BE2C (cell line): Measurements from ENCODE around the gene EXOC3L1.

Source experiments
- DNase-seq: peaks from one replicate; pipeline ENCODE4 v3.0.0-alpha.2; 2020
- H3K27me3 ChIP-seq: fragments of 250-450 bp; sonication (Bioruptor Pico); 2 replicates; pipeline ENCODE4 v1.5.1; 2020; ENCODE audit warnings: mild to moderate bottlenecking
- H3K36me3 ChIP-seq: fragments of 250-450 bp; sonication (Bioruptor Pico); 2 replicates; pipeline ENCODE4 v1.5.1; 2020; ENCODE audit warnings: mild to moderate bottlenecking
- H3K4me1 ChIP-seq: fragments of 250-450 bp; sonication (Bioruptor Pico); 2 replicates; pipeline ENCODE4 v1.5.1; 2020
- H3K4me3 ChIP-seq: 2 replicates; pipeline ENCODE4 v1.5.1; 2011; ENCODE audit warnings: low read depth, low read length
- H3K9me3 ChIP-seq: fragments of 250-450 bp; sonication (Bioruptor Pico); 2 replicates; pipeline ENCODE4 v1.5.1; 2020
- CTCF ChIP-seq: IDR thresholded peaks from 2 replicates; pipeline ENCODE4 v1.5.1; 2012; ENCODE audit warnings: mild to moderate bottlenecking, low read depth, low read length

EXOC3L1 gene

DNA sequence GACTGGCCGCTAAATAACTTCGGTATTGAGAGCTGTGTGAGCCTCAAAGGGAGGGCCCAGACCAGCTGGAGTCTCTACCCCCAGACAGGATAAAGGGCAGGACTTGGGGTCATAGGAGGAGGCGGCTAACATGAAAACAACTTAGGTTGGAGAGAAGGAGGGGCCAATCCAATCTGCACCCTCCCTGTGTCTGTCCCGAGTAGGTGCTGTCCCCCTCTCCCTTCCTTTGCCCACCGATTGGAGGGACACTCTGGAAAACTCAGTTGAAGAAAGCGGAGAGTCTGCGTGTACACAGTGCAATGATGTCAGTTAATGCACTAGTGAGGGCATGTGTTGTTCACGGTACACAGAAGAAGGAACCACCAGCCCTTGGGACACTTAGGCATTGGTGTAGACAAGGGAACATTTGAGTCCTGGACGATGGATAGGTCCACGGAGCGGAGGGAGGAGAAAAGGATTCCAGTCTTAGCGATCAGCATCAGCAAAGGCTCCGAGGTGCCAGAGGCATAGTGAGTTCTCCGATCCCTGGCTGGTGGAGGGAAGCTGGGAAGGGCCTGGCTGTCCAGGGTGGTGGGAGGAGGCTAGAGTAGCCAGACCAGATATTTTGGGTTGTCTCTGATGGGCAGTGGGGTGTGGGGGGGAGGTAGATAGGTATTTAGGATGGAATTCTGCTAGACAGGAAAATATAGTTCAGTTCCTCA is 18.8 kb downstream of the EXOC3L1 start:
- no peaks in the 10 kb centered on the region for H3K36me3 ChIP-seq
- H3K9me3 ChIP-seq = no peaks in the 10 kb centered on the region
- TF ChIP-seq CTCF = no peak
- H3K27me3 ChIP-seq = no peaks in the 10 kb centered on the region
- H3K4me3 ChIP-seq = peak overlapping the region; percentile 58
- no peak for DNase-seq
- peaks cover 18% of the 10 kb centered on the region for H3K4me1 ChIP-seq

DNA sequence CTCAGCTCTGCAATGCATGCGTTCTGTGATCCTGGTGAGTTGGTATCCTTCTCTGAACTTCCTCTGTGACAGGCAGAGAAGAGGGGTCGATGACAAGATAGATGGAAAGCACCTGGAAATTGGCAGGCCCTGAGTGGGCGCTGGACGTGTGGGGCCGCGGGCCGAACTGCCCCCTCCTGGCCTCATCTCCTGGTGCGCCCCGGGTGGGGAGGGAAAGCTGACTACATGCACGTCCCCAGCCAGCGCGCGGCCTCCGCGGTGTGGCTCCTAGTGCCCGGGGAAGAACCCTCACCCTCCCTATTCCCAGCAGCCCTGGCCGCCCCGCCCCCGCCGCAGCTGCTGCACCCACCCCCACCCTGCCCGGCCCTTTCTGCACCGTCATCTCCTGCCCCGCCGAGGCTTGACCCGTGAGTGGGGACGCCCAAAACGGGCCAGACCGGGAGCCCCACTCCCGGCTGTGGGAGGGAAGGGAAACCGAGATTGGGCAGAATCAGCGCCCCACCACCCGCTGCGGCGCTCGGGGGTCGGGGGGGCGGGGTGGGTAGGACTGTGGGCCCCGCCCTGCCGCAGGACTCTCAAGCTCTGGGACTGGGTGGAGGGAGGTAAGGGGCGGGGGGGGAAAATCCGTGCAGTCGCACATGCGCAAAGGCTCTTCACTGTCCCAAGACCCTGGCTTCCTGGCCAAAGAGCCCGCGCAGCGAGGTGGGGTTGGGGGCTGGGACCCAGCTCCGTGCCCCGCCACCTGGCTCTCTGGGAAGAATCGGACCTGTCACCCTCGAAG is 19.6 kb downstream of the EXOC3L1 start, which contains the start of gene NOL3:
Gene NOL3, plus strand, starts transcription at position 371 of the 781 bp plus-strand sequence.
- H3K4me3 ChIP-seq = peak within 1 kb of the TSS; percentile 58
- peak; percentile 94 for DNase-seq
- H3K4me1 ChIP-seq = peaks cover 18% of the 10 kb centered on the region
- no peak; the same call in 1 of the 2 replicates for TF ChIP-seq CTCF
- no peaks in the 10 kb centered on the region for H3K27me3 ChIP-seq
- H3K9me3 ChIP-seq = no peaks in the 10 kb centered on the region
- H3K36me3 ChIP-seq = no peaks in the 10 kb centered on the region

DNA sequence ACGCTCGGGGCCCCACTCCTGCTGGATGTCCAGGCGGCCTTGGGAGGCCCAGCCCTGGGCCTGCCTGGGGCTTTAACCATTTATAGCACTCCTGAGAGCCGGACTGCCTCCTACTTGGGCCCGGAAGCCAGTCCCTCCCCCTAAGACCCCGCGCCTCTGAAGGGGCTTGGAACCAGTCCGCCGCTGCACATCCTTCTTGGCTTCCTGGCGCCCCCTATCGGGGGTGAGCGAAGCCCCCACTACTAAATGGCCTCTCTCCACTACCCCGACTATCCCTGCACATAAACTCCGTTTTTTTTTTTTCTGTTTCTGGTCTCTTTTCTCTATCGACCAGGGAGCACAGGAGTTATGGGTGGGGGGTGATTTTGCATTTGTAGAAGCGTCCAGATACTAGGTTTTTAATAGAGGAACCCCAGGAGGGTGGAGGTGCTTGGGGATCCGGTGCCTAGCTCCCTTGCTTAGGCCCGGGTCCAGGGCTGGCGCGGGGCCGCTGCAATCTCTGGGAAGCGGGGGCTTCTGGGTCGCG is 20.2 kb downstream of the EXOC3L1 start:
- TF ChIP-seq CTCF = peak; percentile 82

GRCh38 chr16:67169011-67169451 is 20.9 kb downstream of the EXOC3L1 start:
- H3K9me3 ChIP-seq = no peaks in the 10 kb centered on the region
- DNase-seq = peak; percentile 8
- TF ChIP-seq CTCF = no peak
- peak overlapping the region; percentile 58 for H3K4me3 ChIP-seq
- H3K27me3 ChIP-seq = no peaks in the 10 kb centered on the region; the same call in 1 of the 2 replicates
- H3K36me3 ChIP-seq = no peaks in the 10 kb centered on the region
- H3K4me1 ChIP-seq = peaks cover 14% of the 10 kb centered on the region

More for the DNA sequence above, 20.2 kb downstream of the EXOC3L1 start:
- H3K4me3 ChIP-seq = peak overlapping the region; percentile 58
- peak; percentile 83 for DNase-seq
- H3K36me3 ChIP-seq = no peaks in the 10 kb centered on the region
- peaks cover 14% of the 10 kb centered on the region for H3K4me1 ChIP-seq
- no peaks in the 10 kb centered on the region for H3K9me3 ChIP-seq
- H3K27me3 ChIP-seq = no peaks in the 10 kb centered on the region

DNA sequence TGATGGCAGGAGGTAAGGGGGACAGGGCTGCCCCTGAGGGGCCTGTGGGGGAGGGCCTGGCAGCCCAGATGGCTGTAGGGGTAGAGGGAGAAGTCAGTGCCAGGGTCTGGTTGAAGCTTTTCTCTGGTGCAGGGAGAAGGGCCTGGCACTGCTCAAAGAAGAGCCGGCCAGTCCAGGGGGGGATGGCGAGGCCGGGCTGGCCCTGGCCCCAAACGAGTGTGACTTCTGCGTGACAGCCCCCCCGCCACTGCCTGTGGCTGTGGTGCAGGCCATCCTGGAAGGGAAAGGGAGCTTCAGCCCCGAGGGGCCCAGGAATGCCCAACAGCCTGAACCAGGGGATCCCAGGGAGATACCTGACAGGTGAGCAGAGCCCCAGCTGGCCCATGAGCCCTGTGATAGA is 22.3 kb downstream of the EXOC3L1 start:
- TF ChIP-seq CTCF = no peak
- no peaks in the 10 kb centered on the region; the same call in 1 of the 2 replicates for H3K27me3 ChIP-seq
- no peaks in the 10 kb centered on the region for H3K36me3 ChIP-seq
- no peak overlapping the region for H3K4me3 ChIP-seq
- no peak for DNase-seq
- H3K9me3 ChIP-seq = no peaks in the 10 kb centered on the region
- peaks cover 14% of the 10 kb centered on the region for H3K4me1 ChIP-seq
